ENCODE results near the gene DESI2.

The DESI2 gene

DNA sequence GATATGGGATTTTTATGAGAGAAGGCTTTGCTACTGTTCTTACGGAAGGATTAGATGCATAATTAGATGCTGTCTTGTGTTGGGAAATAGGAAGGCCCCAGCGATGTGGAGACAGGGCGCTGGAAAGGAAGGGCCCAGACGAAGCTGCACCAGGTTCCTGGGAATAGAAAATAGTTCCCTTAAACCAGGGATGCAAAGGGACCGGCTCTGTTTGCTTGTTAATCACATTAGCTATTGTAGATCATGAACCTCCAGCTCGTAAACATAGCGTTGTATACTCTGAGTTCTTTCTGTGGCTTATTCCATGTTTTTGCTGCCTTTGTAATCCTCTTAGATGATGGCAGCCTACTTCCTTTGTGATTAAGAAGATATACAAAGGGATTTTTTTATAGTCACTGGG lies 102.7 kb downstream of the DESI2 start:
- DNase-seq (ENCODE audit: low read depth in 2 of 2): no peak

DNA sequence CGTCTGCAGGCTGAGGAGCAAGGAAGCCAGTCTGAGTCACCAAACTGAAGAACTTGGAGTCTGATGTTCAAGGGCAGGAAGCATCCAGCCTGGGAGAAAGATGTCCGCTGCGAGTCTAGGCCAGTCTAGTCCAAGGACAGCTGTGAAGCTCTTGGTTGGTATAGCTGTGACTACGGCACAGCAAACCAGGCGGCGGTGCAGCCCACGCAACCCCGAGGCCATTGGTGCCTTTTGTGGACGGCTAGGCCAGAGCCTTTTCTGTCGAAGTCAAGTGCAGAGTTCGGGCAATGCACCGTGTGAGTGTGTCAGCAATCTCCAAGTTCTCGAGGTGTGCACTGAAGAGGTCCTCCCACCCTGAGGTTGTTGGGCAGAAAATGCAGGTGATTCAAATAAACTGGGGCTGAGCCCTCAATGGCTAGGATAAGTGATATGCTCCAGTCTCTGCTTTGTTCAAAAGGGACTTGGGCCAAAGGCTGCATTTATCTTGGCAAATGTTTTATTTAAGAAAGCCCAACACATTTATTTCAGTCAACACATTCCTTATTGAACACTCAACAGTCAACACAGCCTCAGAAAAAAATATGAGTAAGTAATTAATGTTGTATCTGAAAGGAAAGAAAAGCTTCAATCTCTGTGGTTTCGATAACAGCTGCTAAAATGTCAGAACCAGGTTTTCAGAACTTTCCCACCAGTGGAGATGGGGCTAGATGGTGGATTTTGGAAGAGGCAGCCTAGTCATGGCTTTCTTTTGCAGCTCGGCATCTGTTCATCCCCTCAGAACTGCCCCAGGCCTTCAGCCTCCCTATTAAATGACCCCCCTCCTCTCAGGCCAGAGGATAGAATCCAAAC lies 104.4 kb downstream of the DESI2 start:
- no peak for DNase-seq (ENCODE audit: low read depth in 2 of 2)
